HT-29 (cell line): ENCODE measurements around the gene TESK1. TPM values are rescaled to one million over a fixed set of nuclear protein-coding genes. Genes with fewer than 3 reads are reported as not detected.

Source experiments
- DNase-seq: peaks from one replicate; pipeline ENCODE4 v3.0.0-alpha.2; 2015; ENCODE audit warnings: low spot score
- small RNA-seq: library from RNA; depleted of rRNA; stranded (forward); fragments of <200 nt; gene quantifications from one replicate; pipeline ENCODE3, GENCODE V24; 2014
- total RNA-seq: library from RNA; depleted of rRNA; stranded (reverse); fragments of >200 nt; shearing (Covaris generic); gene quantifications from 2 replicates; pipeline ENCODE4 v1.2.3, GENCODE V29; 2014; rRNA removed

The TESK1 gene
- total RNA-seq, 1 experiment from 2014 or later = 7.7 TPM

DNA sequence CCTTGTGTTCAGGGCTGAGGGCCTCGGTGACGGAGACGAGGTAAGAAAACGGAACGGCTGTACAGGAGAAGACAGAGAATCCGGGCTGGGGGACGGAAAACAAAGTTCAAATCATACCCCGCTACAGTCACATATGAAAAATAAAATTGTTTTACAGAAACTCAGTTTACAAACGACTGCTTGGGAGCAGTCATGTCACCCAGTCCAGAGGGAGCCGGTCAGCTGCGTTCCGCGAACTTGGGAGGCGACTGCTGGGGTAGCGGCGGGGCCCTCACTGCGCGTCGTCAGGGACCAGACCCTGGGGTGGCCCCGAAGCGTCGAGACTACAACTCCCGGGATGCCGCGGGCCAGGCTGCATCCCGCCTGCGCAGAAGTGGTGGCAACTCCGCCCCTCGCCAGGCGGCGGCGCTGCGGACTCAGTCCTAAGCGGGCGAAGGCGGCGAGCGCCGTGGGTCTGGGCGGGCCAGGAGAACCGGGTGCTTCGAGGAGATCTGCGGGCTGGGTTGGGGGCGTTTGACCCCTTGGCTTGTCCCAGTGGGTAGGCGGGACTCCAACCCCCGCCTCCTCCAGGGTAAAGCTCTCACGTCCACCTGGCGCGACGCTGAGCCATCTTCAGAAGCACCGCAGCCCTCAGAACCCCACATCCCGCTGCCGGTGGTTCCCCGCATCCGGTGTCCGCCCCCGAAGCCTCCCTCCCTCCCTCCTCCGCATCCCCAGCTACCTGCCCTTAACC lies 41.6 kb downstream of the TESK1 start:
- DNase-seq = peak; percentile 95

DNA sequence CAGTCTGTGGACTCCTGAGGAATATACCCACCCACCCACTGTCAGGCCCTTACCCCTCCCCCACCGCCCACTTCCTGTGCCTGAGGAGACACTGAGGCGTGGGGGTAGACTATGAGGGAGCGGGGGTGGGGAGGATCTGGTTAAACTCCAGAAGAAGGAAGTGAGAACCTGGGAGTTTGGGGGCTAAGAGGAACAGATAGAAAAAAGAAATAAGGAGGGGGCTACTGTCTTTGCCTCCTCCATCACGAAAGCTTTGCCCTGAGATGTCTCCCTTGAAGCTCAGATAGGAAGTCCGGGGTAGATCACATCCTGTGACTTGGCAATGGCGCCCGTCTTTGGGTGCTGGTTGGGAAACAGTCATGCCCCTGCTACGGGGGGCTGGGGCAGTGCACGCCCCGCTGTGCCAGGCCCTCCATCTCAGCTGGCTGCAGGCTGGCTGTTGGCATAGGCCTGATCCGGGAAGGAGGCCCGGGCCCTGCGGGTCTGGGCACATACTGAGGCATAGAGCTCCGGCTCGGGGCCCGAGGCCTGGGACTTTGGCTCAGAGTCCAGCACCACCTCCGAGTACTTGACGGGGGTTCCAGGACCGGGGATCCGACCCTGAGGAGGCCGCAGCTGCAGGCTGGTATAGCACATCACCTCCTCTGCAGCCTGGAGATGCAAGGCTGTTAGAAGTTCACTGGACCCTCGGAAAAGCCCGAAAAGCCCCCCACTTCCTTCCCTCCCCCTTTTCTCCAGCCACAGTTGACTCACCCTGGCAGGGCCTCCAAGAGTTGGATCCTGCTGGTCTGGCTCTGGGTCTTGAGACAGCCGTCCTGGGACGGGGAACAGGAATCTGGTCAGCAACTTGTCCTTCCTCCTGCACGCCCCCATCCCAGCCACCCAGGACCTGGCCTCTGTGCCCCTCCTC lies 44.6 kb downstream of the TESK1 start:
- DNase-seq = no peak

DNA sequence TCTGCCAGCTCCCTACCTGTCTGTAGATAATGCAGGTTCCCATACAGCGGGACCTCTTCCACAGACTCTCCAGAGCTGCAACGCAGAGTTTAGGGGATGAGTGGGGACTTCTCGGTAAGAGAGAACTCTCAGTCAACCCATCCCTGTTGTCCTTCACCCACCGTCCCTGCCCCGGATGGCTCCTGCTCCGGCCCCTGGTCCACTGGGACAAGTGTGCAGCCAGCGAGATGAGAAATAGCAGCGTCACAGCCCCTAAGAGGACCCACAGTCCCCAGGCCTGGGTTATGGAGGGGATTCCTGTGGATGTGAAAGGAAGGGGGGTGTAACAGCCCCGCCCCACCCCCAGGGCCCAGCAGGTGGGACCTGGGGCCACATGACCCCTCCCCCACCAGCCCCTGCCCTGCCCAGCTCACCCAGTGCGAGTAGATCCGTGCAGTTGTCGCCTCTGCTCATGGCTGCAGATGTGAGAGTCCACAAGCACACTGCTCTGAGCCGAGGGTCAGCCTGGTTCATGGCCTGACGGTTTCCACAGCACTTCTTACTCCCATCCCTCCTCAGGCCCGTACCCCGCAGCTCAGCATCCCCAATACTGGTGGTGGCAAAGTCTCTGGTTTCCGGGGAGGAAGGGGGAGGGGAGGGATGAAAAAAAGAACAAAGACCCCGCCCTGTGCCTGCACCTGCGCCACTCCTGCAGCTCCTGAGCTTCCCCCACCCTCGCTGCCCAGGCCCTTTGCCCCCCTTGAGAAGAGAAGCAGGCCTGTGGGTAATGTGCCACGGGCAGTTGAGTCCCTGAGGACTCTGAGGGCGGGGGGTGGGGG lies 45.5 kb downstream of the TESK1 start, which contains the start of gene SIT1:
Gene SIT1 (minus strand): TSS at position 591 of the 818 bp plus-strand sequence. CDS start 78 bp downstream, at position 513.
- DNase-seq = no peak

DNA sequence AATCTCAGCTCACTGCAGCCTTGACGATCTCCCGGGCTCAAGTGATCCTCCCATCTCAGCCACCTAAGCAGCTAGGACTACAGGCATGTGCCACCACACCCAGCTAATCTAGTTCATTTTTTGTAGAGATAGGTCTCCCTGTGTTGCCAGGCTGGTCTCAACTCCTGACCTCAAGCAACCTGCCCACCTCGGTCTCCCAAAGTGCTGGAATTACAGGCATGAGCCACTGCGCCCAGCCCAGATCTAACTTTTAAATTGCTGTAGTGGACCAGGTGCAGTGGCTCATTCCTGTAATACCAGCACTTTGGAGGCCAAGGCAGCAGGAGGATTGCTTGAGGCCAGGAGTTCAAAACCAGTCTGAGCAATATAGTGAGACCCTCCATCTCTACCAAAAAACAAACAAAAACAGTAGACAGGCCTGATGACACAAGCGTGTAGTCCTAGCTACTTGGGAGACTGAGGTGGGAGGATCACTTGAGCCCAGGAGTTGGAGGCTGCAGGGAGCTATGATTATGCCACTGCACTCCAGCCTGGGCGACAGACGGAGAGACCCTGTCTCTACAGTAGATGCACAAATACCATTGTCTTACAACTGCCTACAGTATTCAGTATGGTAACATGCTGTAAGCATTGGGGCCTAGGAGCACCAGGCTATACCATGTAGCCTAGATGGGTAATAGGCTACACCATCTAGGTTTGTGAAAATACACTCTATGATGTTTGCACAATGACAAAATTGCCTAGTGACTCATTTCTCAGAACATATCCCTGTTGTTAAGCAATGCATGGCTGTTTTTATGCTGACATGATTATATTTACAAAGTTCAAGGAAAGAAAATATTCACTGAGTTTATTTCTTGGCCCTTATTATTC lies 47.1 kb downstream of the TESK1 start:
- peak; percentile 14 for DNase-seq

DNA sequence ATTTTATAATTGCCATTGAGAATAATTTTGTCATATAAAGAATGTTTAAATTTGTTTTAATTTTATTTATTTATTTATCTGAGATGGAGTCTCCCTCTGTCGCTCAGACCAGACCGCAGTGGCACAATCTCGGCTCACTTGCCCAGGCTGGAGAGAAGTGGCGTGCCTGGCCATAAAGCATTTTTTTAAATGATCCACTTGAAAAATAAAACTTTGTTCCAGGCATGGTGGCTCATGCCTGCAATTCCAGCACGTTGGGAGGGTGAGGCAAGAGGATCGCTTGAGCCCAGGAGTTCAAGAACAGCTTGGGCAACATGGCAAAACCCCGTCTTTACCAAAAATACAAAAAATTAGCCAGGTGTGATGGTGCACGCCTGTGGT lies 47.8 kb downstream of the TESK1 start:
- DNase-seq = no peak

DNA sequence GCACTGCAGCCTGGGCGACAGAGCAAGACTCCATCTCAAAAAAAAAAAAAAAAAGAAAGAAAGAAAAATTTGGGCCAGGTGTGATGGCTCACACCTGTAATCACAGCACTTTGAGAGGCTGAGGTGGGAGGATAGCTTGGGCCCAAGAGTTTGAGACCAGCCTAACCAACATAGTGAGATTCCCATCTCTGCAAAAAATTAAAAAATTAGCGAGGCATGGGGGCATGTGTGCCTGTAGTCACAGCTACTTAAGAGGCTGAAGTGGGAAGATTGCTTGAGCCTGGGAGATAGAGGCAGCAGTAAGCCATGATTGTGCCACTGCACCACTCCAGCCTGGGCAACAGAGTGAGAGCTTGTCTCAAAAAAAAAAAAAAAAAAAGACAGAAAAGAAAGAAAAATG lies 48.5 kb downstream of the TESK1 start:
- no peak for DNase-seq

DNA sequence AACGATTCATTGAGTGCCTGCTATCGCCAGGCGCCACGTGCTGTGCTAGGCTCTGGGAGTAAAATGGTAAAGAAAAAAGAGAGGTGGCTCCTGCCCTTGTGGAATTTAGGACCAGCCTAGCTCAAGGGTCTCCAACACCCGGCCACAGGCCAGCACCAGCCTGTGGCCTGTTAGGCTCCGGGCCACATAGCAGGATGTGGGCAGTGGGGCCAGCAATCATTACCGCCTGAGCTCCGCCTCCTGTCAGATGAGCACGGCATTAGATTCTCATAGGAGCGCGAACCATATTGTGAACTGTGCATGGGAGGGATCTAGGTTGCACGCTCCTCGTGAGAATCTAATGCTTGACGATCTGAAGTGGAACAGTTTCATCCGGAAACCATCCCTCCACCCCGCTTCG lies 51.3 kb downstream of the TESK1 start:
- DNase-seq = no peak

DNA sequence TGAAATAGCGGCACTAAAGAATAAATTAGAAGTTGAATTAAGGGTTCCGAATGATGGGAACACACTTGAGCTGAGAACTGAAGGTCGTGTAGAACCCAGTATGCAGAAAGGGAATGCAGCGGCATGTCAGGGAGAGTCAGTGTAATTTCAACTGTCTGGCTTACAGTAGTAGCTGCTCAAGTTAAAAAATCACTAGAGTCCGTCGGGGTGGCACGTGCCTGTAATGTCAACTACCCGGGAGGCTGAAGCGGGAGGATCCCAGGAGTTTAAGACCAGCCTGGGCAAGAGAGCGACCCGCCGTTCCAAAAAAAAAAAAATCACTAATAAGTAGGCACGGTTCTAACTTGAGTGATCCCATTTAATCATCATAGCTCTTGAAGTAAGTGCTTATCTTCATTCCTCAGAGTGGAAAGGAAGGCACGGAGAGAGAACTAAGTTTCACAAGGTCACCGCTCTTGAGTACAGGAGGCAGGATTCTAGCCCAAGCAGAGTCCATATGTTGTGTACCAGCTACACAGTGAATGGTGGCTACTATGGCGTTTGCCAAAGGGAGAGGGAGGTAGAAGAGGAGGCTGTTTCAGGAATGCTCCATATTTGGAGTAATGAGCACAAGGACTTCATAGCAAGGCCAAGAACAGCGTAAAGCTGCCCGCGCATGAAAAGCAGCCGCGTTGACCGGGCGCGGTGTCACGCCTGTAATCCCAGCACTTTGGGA lies 51.9 kb downstream of the TESK1 start:
- no peak for DNase-seq

DNA sequence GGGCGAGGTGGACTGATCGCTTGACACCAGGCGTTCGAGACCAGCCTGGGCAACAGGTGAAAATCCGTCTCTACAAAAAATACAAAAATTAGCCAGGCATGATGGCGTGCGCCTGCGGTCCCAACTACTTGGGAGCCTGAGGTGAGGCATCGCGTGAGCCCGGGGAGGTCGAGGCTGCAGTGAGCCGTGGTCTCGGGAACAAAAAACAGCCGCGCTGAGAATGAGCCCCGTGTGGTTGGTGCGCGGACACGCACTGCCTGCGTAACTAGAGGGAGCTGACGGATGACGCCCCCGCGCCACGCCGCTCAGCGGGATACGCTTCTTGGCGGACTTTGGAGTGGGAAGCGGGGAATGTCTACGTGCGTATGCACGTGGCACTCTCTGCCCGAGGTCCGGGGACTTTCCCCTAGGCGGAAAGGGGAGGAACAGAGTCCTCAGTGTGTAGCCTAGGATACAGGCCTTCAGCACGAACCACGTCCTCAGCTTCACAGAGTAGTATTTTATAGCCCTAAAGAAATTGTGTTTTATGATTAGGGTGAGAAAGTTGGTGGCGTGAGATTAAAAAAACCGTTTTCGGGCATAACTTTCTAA lies 52.6 kb downstream of the TESK1 start, which contains the start of gene RMRP:
Gene RMRP (minus strand): TSS at position 474 of the 591 bp plus-strand sequence.
- peak; percentile 97 for DNase-seq

DNA sequence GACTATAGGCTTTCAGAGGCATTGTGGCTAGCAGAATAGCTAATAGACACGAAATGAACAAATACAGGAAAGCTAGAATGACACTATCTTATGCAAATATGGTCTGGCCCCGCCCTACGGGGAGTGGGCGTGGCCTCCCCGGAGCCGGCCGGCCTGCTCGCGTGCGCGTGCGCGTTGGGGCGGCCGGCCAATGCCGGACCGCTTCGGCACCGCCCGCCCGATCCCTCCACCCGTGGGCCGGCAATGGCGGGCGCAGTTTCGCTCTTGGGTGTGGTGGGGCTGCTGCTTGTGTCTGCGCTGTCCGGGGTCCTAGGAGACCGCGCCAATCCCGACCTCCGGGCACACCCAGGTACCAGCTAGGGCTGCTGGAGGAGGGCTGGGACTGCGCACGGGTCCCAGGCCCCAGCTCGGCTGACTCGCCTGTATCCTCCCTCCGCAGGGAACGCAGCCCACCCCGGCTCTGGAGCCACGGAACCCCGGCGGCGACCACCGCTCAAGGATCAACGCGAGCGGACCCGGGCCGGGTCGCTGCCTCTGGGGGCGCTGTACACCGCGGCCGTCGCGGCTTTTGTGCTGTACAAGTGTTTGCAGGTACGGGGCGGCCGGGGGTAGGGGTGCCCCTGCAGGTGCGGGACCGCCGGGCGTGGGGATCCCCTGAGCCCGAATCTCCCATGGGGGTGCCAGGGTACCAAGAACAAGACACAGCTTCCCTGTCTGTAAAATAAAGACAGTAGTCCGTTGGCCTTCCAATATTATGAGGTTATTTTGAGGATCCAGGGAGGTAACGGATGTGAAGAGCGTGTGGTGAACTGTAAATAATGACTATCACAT lies 53.3 kb downstream of the TESK1 start, which contains the start of gene CCDC107:
Gene CCDC107 (plus strand): TSS at position 156 of the 831 bp plus-strand sequence. CDS start 88 bp downstream, at position 244.
- DNase-seq = peak; percentile 92

DNA sequence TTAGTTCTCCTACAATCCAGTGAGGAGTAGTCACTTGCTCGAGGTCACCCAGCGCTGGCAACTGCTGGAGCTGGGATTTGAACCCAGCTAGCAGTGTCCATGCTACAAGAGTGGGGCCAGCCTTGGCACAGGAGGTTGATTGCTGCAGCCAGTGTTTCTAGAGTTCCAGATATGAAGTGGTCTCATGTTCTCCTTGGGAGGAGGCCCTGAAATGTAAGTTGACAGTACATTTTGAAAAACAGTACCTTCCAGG lies 53.8 kb downstream of the TESK1 start:
- DNase-seq = peak; percentile 34

DNA sequence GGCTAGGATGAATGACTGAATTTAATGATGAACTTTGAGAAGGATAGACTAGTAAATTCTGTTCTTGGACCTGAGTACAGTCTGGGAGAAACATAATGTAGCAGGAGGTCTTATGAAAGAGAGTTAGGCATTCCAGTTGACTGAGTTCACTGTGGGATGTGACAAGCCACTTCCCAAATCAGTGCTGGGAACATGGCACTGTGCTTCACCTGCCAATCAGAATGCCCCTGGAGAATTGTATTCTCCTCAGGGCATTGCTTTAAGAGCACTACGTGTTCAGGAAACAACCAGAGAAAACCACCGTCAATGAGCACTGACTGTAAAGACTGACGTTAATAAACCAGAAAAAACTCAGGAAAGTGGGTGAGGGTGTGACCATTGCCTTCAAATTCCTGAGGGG lies 54.3 kb downstream of the TESK1 start:
- no peak for DNase-seq

Small RNA genes within 50 kb of the gene (small RNA-seq; reads per million reads assigned to genes)
- gene MIR4667 = not detected
- not detected for gene RMRP
- gene RPS29P17 = not detected

Other genes starting within 250 kb of the TESK1 start
- gene RUSC2, start 115.2 kb upstream of the TESK1 start, total RNA-seq = 0.94 and 2.0 TPM in 2 replicates
- 0.23 TPM in 1 of 2 replicates, not detected in the other for gene CD72, start 13.2 kb downstream of the TESK1 start, total RNA-seq
- not detected in 2 replicates for gene SIT1, start 45.7 kb downstream of the TESK1 start, total RNA-seq
- 23,916 and 27,637 TPM in 2 replicates for gene RMRP, start 52.8 kb downstream of the TESK1 start, total RNA-seq
- 19.7 and 19.9 TPM in 2 replicates for gene CCDC107, start 53.0 kb downstream of the TESK1 start, total RNA-seq
- gene ARHGEF39, start 59.9 kb downstream of the TESK1 start, total RNA-seq = 16.2 and 23.4 TPM in 2 replicates
- 82.8 and 95.4 TPM in 2 replicates for gene CA9, start 68.7 kb downstream of the TESK1 start, total RNA-seq
- gene TPM2, start 84.7 kb downstream of the TESK1 start, total RNA-seq = 61.0 and 69.8 TPM in 2 replicates
- gene TLN1, start 126.9 kb downstream of the TESK1 start, total RNA-seq = 99.5 and 100.0 TPM in 2 replicates
- gene CREB3, start 127.4 kb downstream of the TESK1 start, total RNA-seq = 42.4 and 44.5 TPM in 2 replicates
- gene GBA2, start 144.0 kb downstream of the TESK1 start, total RNA-seq = 74.6 and 84.9 TPM in 2 replicates
- gene RGP1, start 144.0 kb downstream of the TESK1 start, total RNA-seq = 18.9 and 20.6 TPM in 2 replicates
- 0.28 TPM in 1 of 2 replicates, not detected in the other for gene MSMP, start 149.0 kb downstream of the TESK1 start, total RNA-seq
- gene NPR2, start 186.3 kb downstream of the TESK1 start, total RNA-seq = 6.3 and 8.3 TPM in 2 replicates
- 0.78 and 1.9 TPM in 2 replicates for gene SPAG8, start 207.0 kb downstream of the TESK1 start, total RNA-seq
- 91.2 and 98.7 TPM in 2 replicates for gene HINT2, start 209.8 kb downstream of the TESK1 start, total RNA-seq
- gene FAM221B, start 223.5 kb downstream of the TESK1 start, total RNA-seq = 0.10 and 0.16 TPM in 2 replicates
- gene TMEM8B, start 224.0 kb downstream of the TESK1 start, total RNA-seq = 3.1 and 4.5 TPM in 2 replicates